Measurements from ENCODE around the gene RASSF6. TPM values are rescaled to one million over a fixed set of nuclear protein-coding genes. Genes with fewer than 3 reads are reported as not detected.
"Not testable (repeated sequence)": the region's sequence is repeated elsewhere in the genome, so short reads cannot be mapped to it uniquely, and the experiment has no call there.

RASSF6 gene
- total RNA-seq, result 10 to 100 TPM; 13.8 to 38.9 TPM

GRCh38 chr4:73620115-73620792, at the start of gene RASSF6:
Gene RASSF6 (minus strand): TSS chr4:73620436. CDS start chr4:73611795, 8,641 bp downstream.
- no peak for TF ChIP-seq CTCF (IDR thresholded peaks at IDR 0.05)
- Histone ChIP-seq H3K27me3 (no peaks in the 10 kb centered on the region), H3K9me3 (no peaks in the 10 kb centered on the region), H3K9ac (ENCODE audit: low read depth in 2 of 2, low read length in 2 of 2) (peak within 1 kb of the TSS; percentile 51 to 89), H3K4me1 (no peaks in the 10 kb centered on the region), H3K4me3 (peak within 1 kb of the TSS; percentile 42), H3K36me3 (no peaks in the 10 kb centered on the region), H3K27ac (peak within 1 kb of the TSS; percentile 82)
- intact Hi-C loops (cut with DNase I), result no loop called here
- peak; percentile 90 for DNase-seq

GRCh38 chr4:73669410-73670183, 49.4 kb upstream of the RASSF6 start:
- TF ChIP-seq CTCF (IDR thresholded peaks at IDR 0.05), result no peak
- intact Hi-C loops (cut with DNase I), result loop anchor here (10.0 kb wide), 1 partner anchor 255 kb away; no protein-coding TSS in a partner anchor
- Histone ChIP-seq H3K36me3 (no peaks in the 10 kb centered on the region), H3K27me3 (no peaks in the 10 kb centered on the region), H3K9me3 (no peaks in the 10 kb centered on the region), H3K27ac (no peak overlapping the region), H3K4me3 (no peak overlapping the region), H3K9ac (ENCODE audit: low read depth in 2 of 2, low read length in 2 of 2) (no peak overlapping the region), H3K4me1 (no peaks in the 10 kb centered on the region)
- DNase-seq, result no peak

- TF ChIP-seq CTCF (IDR thresholded peaks at IDR 0.05), result no peak
- H3K9me3 ChIP-seq, result no peaks in the 10 kb centered on the region
- intact Hi-C loops (cut with DNase I), result loop anchor here (10.0 kb wide), 1 partner anchor 256 kb away; no protein-coding TSS in a partner anchor
- H3K27me3 ChIP-seq, result no peaks in the 10 kb centered on the region
- no peak for DNase-seq
- no peak overlapping the region for H3K4me3 ChIP-seq
- no peaks in the 10 kb centered on the region for H3K36me3 ChIP-seq
- no peak overlapping the region for H3K9ac ChIP-seq (ENCODE audit: low read depth in 2 of 2, low read length in 2 of 2)
- no peak overlapping the region for H3K27ac ChIP-seq
- H3K4me1 ChIP-seq, result no peaks in the 10 kb centered on the region
These were observed 48.6 kb upstream of the RASSF6 start for GRCh38 chr4:73668782-73669201.

- H3K27ac ChIP-seq; H3K4me1 ChIP-seq; H3K9ac ChIP-seq (ENCODE audit: low read depth in 2 of 2, low read length in 2 of 2); H3K36me3 ChIP-seq; H3K27me3 ChIP-seq; DNase-seq; H3K9me3 ChIP-seq; H3K4me3 ChIP-seq: not testable (repeated sequence)
- TF ChIP-seq CTCF (IDR thresholded peaks at IDR 0.05), result peak; percentile 26
- intact Hi-C loops (cut with DNase I), result loop anchor here (10.0 kb wide), 1 partner anchor 259 kb away; no protein-coding TSS in a partner anchor
These were observed 45.7 kb upstream of the RASSF6 start for GRCh38 chr4:73665924-73666323.

- no peak overlapping the region for H3K9ac ChIP-seq (ENCODE audit: low read depth in 2 of 2, low read length in 2 of 2)
- TF ChIP-seq CTCF (IDR thresholded peaks at IDR 0.05), result no peak
These were observed 44.2 kb upstream of the RASSF6 start for GRCh38 chr4:73664470-73664869.

More at GRCh38 chr4:73664470-73664869, 44.2 kb upstream of the RASSF6 start:
- no peaks in the 10 kb centered on the region for H3K36me3 ChIP-seq
- H3K27ac ChIP-seq, result no peak overlapping the region
- H3K4me1 ChIP-seq, result no peaks in the 10 kb centered on the region
- H3K27me3 ChIP-seq, result no peaks in the 10 kb centered on the region
- H3K9me3 ChIP-seq, result no peaks in the 10 kb centered on the region
- intact Hi-C loops (cut with DNase I), result loop anchor here (5.0 to 10.0 kb wide), 3 partner anchors 203 to 468 kb away; partner anchors contain the start of gene CXCL1
- no peak overlapping the region for H3K4me3 ChIP-seq
- DNase-seq, result no peak

All from colonic mucosa (tissue), 4 donors.